ENCODE results near the gene ITIH6. TPM values are rescaled to one million over a fixed set of nuclear protein-coding genes. Genes with fewer than 3 reads are reported as not detected.
"Not testable (repeated sequence)": the region's sequence is repeated elsewhere in the genome, so short reads cannot be mapped to it uniquely, and the experiment has no call there.

Gene ITIH6
- total RNA-seq: not detected

- no peaks in the 10 kb centered on the region for H3K36me3 ChIP-seq
- H3K27me3 ChIP-seq (replicated peaks; ENCODE audit: insufficient read depth): no peaks in the 10 kb centered on the region
- H3K4me3 ChIP-seq: no peak within 1 kb of the TSS
- no peak for TF ChIP-seq CTCF (IDR thresholded peaks at IDR 0.05)
- H3K27ac ChIP-seq: no peak within 1 kb of the TSS
- DNase-seq (ENCODE audit: low spot score) (no peak), ATAC-seq (ENCODE audit: insufficient number of reproducible peaks, low FRiP score, low read depth) (no peak)
- H3K4me1 ChIP-seq (ENCODE audit: control insufficient read depth in 1 of 2, low read depth in 2 of 2): no peaks in the 10 kb centered on the region
- H3K9me3 ChIP-seq: no peaks in the 10 kb centered on the region
Measured at GRCh38 chrX:54798137-54798536, at the start of gene ITIH6. ITIH6 (minus strand) TSS chrX:54798255; CDS start chrX:54798210, 45 bp downstream.

GRCh38 chrX:54847700-54848099, 49.6 kb upstream of the ITIH6 start:
- DNase-seq (ENCODE audit: low spot score); H3K36me3 ChIP-seq; H3K27ac ChIP-seq; H3K4me1 ChIP-seq (ENCODE audit: control insufficient read depth in 1 of 2, low read depth in 2 of 2); ATAC-seq (ENCODE audit: insufficient number of reproducible peaks, low FRiP score, low read depth); H3K9me3 ChIP-seq; H3K27me3 ChIP-seq (replicated peaks; ENCODE audit: insufficient read depth); H3K4me3 ChIP-seq: not testable (repeated sequence)

- Histone ChIP-seq H3K27ac (no peak overlapping the region), H3K36me3 (no peaks in the 10 kb centered on the region), H3K9me3 (no peaks in the 10 kb centered on the region), H3K4me1 (ENCODE audit: control insufficient read depth in 1 of 2, low read depth in 2 of 2) (no peaks in the 10 kb centered on the region), H3K27me3 (replicated peaks; ENCODE audit: insufficient read depth) (no peaks in the 10 kb centered on the region), H3K4me3 (no peak overlapping the region)
- ATAC-seq (ENCODE audit: insufficient number of reproducible peaks, low FRiP score, low read depth): no peak
- no peak for DNase-seq (ENCODE audit: low spot score)
- TF ChIP-seq CTCF (IDR thresholded peaks at IDR 0.05): no peak
Measured at GRCh38 chrX:54843050-54843449, 45.0 kb upstream of the ITIH6 start.

- no peak for TF ChIP-seq CTCF (IDR thresholded peaks at IDR 0.05)
- Histone ChIP-seq H3K4me3 (no peak overlapping the region), H3K36me3 (no peaks in the 10 kb centered on the region), H3K9me3 (no peaks in the 10 kb centered on the region), H3K4me1 (ENCODE audit: control insufficient read depth in 1 of 2, low read depth in 2 of 2) (no peaks in the 10 kb centered on the region), H3K27me3 (replicated peaks; ENCODE audit: insufficient read depth) (no peaks in the 10 kb centered on the region), H3K27ac (no peak overlapping the region)
- DNase-seq (ENCODE audit: low spot score) (no peak), ATAC-seq (ENCODE audit: insufficient number of reproducible peaks, low FRiP score, low read depth) (no peak)
Measured at GRCh38 chrX:54842607-54843006, 44.6 kb upstream of the ITIH6 start.

GRCh38 chrX:54841184-54841874, 43.3 kb upstream of the ITIH6 start:
- H3K27ac ChIP-seq; DNase-seq (ENCODE audit: low spot score); H3K4me3 ChIP-seq; H3K4me1 ChIP-seq (ENCODE audit: control insufficient read depth in 1 of 2, low read depth in 2 of 2); H3K36me3 ChIP-seq; H3K9me3 ChIP-seq; H3K27me3 ChIP-seq (replicated peaks; ENCODE audit: insufficient read depth); ATAC-seq (ENCODE audit: insufficient number of reproducible peaks, low FRiP score, low read depth): not testable (repeated sequence)

GRCh38 chrX:54838583-54838982, 40.5 kb upstream of the ITIH6 start:
- no peaks in the 10 kb centered on the region for H3K4me1 ChIP-seq (ENCODE audit: control insufficient read depth in 1 of 2, low read depth in 2 of 2)
- no peaks in the 10 kb centered on the region for H3K36me3 ChIP-seq
- TF ChIP-seq CTCF (IDR thresholded peaks at IDR 0.05): no peak
- no peaks in the 10 kb centered on the region for H3K27me3 ChIP-seq (replicated peaks; ENCODE audit: insufficient read depth)
- no peaks in the 10 kb centered on the region for H3K9me3 ChIP-seq
- no peak overlapping the region for H3K27ac ChIP-seq
- H3K4me3 ChIP-seq: no peak overlapping the region
- ATAC-seq (ENCODE audit: insufficient number of reproducible peaks, low FRiP score, low read depth) (no peak), DNase-seq (ENCODE audit: low spot score) (no peak)
